Prostate gland (tissue), 2 donors: ENCODE data around the gene L2HGDH. TPM values are rescaled to one million over a fixed set of nuclear protein-coding genes. Genes with fewer than 3 reads are reported as not detected.
A peak's percentile ranks its signal among the peaks of the same experiment; 100 is the strongest.

Experiments used
- DNase-seq: peaks from one replicate; pipeline ENCODE4 v3.0.0-alpha.2; 2019; ENCODE audit warnings: low spot score
- H3K27ac ChIP-seq, 2 donors: fragments of 200-600 bp; sonication (generic); 2 replicates each; pipeline ENCODE4 v1.5.1; 2017 to 2019
- H3K27me3 ChIP-seq: fragments of 200-600 bp; sonication (generic); replicated peaks from 2 replicates; pipeline ENCODE4 v1.5.1; 2019; ENCODE audit not compliant: insufficient read depth
- H3K36me3 ChIP-seq, 2 donors: fragments of 200-600 bp; sonication (generic); 1 replicate in 1 of 2; 2 replicates in 1 of 2; pipeline versions ENCODE4 v1.5.1 to v1.8.1; 2017 to 2019
- H3K4me1 ChIP-seq: fragments of 200-600 bp; sonication (generic); replicated peaks from 2 replicates; pipeline ENCODE4 v1.5.1; 2019
- H3K4me3 ChIP-seq, 2 donors: fragments of 200-600 bp; sonication (generic); 2 replicates each; pipeline ENCODE4 v1.5.1; 2017 to 2019
- H3K9me3 ChIP-seq: fragments of 200-600 bp; sonication (generic); 2 replicates; pipeline ENCODE4 v1.5.1; 2017
- CTCF ChIP-seq, 4 experiments: fragments of 200-600 bp in 2 of 4; fragments of 450-650 bp in 2 of 4; sonication (generic) in 2 of 4; IDR thresholded peaks; 1 replicate in 3 of 4; 2 replicates in 1 of 4; pipeline ENCODE4 v1.5.1; 2016 to 2019; ENCODE audit warnings: antibody characterized with exemption in 4 of 4, mild to moderate bottlenecking in 2 of 4, moderate library complexity in 2 of 4
- POLR2A ChIP-seq: fragments of 450-650 bp; IDR thresholded peaks from one replicate; pipeline ENCODE4 v1.6.1; 2016; ENCODE audit warnings: antibody characterized with exemption, mild to moderate bottlenecking
- POLR2AphosphoS5 ChIP-seq: sonication (generic); formaldehyde crosslinking; IDR thresholded peaks from one replicate; pipeline ENCODE4 v1.6.1; 2017; ENCODE audit warnings: antibody characterized with exemption
- WGBS: methylation state at CpG from one replicate; pipeline ENCODE4 v1.1.5; 2018; 5-methylcytosine and 5-hydroxymethylcytosine counted together
- intact Hi-C: fragments of 100-400 bp; cut with DNase I; formaldehyde crosslinking; loops from one replicate; pipeline ENCODE4 v1.14.2; 2022
- total RNA-seq, 2 donors: library from RNA; depleted of rRNA; stranded (reverse); fragments of >200 nt; gene quantifications; one replicate each; pipeline ENCODE4 v1.1.0, GENCODE V29; 2016

Gene L2HGDH
- total RNA-seq, 2 donors from 2014 or later: 5.6 to 6.5 TPM

GRCh38 chr14:50331596-50331995 is 19.6 kb upstream of the L2HGDH start:
- TF ChIP-seq CTCF (IDR thresholded peaks at IDR 0.05): no peak
- TF ChIP-seq POLR2AphosphoS5: no peak
- TF ChIP-seq POLR2A: no peak
- Histone ChIP-seq H3K9me3 (no peaks in the 10 kb centered on the region), H3K4me1 (peaks cover 3% of the 10 kb centered on the region), H3K4me3 (no peak overlapping the region), H3K27ac (no peak overlapping the region), H3K36me3 (no peaks in the 10 kb centered on the region), H3K27me3 (no peaks in the 10 kb centered on the region)
- intact Hi-C loops: no loop called here
- no peak for DNase-seq

GRCh38 chr14:50321009-50321660 is 9.1 kb upstream of the L2HGDH start:
- intact Hi-C loops: loop anchor here (2.0 to 5.0 kb wide), 2 partner anchors 76 to 212 kb away; partner anchors contain the start of genes CDKL1 and MAP4K5
- Histone ChIP-seq H3K36me3 (no peaks in the 10 kb centered on the region), H3K4me1 (no peaks in the 10 kb centered on the region), H3K27me3 (no peaks in the 10 kb centered on the region), H3K27ac (peak overlapping the region; percentile 48 to 57), H3K4me3 (no peak overlapping the region), H3K9me3 (no peaks in the 10 kb centered on the region)
- peak; percentile 65 to 81 (median 76) for TF ChIP-seq CTCF (IDR thresholded peaks at IDR 0.05)
- no peak for TF ChIP-seq POLR2A
- TF ChIP-seq POLR2AphosphoS5: peak; percentile 71
- WGBS: 5% methylated on average over 9 of the region's 9 CpGs
- peak; percentile 70 for DNase-seq

GRCh38 chr14:50320283-50320682 is 8.3 kb upstream of the L2HGDH start:
- H3K4me1 ChIP-seq: no peaks in the 10 kb centered on the region
- H3K27me3 ChIP-seq: no peaks in the 10 kb centered on the region
- 59% methylated on average over 8 of the region's 8 CpGs for WGBS
- no peak overlapping the region for H3K4me3 ChIP-seq
- intact Hi-C loops: loop anchor here (2.0 to 5.0 kb wide), 2 partner anchors 77 to 213 kb away; partner anchors contain the start of genes CDKL1 and MAP4K5
- no peaks in the 10 kb centered on the region for H3K36me3 ChIP-seq
- no peak for DNase-seq
- TF ChIP-seq CTCF (IDR thresholded peaks at IDR 0.05) (no peak), POLR2A (no peak), POLR2AphosphoS5 (no peak)
- H3K9me3 ChIP-seq: no peaks in the 10 kb centered on the region
- H3K27ac ChIP-seq: peak overlapping the region; percentile 44 to 57

- no peaks in the 10 kb centered on the region for H3K4me1 ChIP-seq
- no peak for TF ChIP-seq POLR2AphosphoS5
- TF ChIP-seq CTCF (IDR thresholded peaks at IDR 0.05): no peak
- no peak for TF ChIP-seq POLR2A
- no peak overlapping the region for H3K4me3 ChIP-seq
- H3K36me3 ChIP-seq: no peaks in the 10 kb centered on the region
- no peak overlapping the region for H3K27ac ChIP-seq
- H3K27me3 ChIP-seq: no peaks in the 10 kb centered on the region
- WGBS: 90% methylated on average over 2 of the region's 2 CpGs
- H3K9me3 ChIP-seq: no peaks in the 10 kb centered on the region
- intact Hi-C loops: loop anchor here (2.0 to 10.0 kb wide), 3 partner anchors 78 to 455 kb away; partner anchors contain the start of genes CDKL1 and MAP4K5
- no peak for DNase-seq
Observed at GRCh38 chr14:50319721-50320120, 7.7 kb upstream of the L2HGDH start.

- H3K36me3 ChIP-seq: no peaks in the 10 kb centered on the region
- H3K9me3 ChIP-seq: no peaks in the 10 kb centered on the region
- TF ChIP-seq POLR2A (no peak), POLR2AphosphoS5 (no peak), CTCF (IDR thresholded peaks at IDR 0.05) (no peak)
- no peaks in the 10 kb centered on the region for H3K4me1 ChIP-seq
- intact Hi-C loops: loop anchor here (10.0 kb wide), 1 partner anchor 456 kb away; no protein-coding TSS in a partner anchor
- 89% methylated on average over 1 of the region's 1 CpG for WGBS
- H3K4me3 ChIP-seq: no peak overlapping the region
- H3K27ac ChIP-seq: no peak overlapping the region
- no peaks in the 10 kb centered on the region for H3K27me3 ChIP-seq
- no peak for DNase-seq
Observed at GRCh38 chr14:50319293-50319692, 7.3 kb upstream of the L2HGDH start.
